GM18499 (cell line): ENCODE measurements around the gene ATXN1.
"Not testable (repeated sequence)": the region's sequence is repeated elsewhere in the genome, so short reads cannot be mapped to it uniquely, and the experiment has no call there.

ENCODE experiments used
- ATAC-seq: cut with Tn5 transposase; IDR thresholded peaks from one replicate; pipeline ENCODE4 v1.9.1; 2021; ENCODE audit warnings: moderate number of reproducible peaks; ENCODE audit not compliant: insufficient read depth, unreplicated experiment

ATXN1 gene

GRCh38 chr6:16259604-16260003 is 501.7 kb downstream of the ATXN1 start:
- ATAC-seq: not testable (repeated sequence)

- no peak for ATAC-seq
Observed at GRCh38 chr6:16258709-16259075, 502.6 kb downstream of the ATXN1 start.

- no peak for ATAC-seq
Observed at GRCh38 chr6:16257999-16258708, 503.1 kb downstream of the ATXN1 start.

- ATAC-seq: no peak
Observed at GRCh38 chr6:16256781-16257180, 504.5 kb downstream of the ATXN1 start.

- ATAC-seq: no peak
Observed at GRCh38 chr6:16254535-16254934, 506.7 kb downstream of the ATXN1 start.

- ATAC-seq: no peak
Observed at GRCh38 chr6:16253399-16254144, 507.7 kb downstream of the ATXN1 start.

GRCh38 chr6:16252686-16253299 is 508.5 kb downstream of the ATXN1 start:
- no peak for ATAC-seq

- no peak for ATAC-seq
Observed at GRCh38 chr6:16251706-16252105, 509.6 kb downstream of the ATXN1 start.

GRCh38 chr6:16249971-16250370 is 511.3 kb downstream of the ATXN1 start:
- no peak for ATAC-seq
